Panc1 (cell line): ENCODE data around the gene PTGDS. TPM values are rescaled to one million over a fixed set of nuclear protein-coding genes. Genes with fewer than 3 reads are reported as not detected.

Experiments used
- ATAC-seq: fragments of 200-7000 bp; cut with Tn5 transposase; 2 replicates; pipeline ENCODE4 v1.9.1; 2020; ENCODE audit warnings: mild to moderate bottlenecking, moderate library complexity
- BruUV-seq: library from RNA; stranded (reverse); fragments of 400-500 nt; replicated peaks from 2 replicates; lab custom pipeline; 2021; lab: Mats Ljungman, UMichigan
- CTCF ChIA-PET: fragments of 300-600 bp; sonication (Branson Sonifier 250); formaldehyde crosslinking; loops from one replicate; lab custom pipeline; 2022; ENCODE audit warnings: antibody characterized with exemption; lab: Charles Lee
- POLR2A ChIA-PET: fragments of 300-600 bp; sonication (Branson Sonifier 250); formaldehyde crosslinking; loops from one replicate; lab custom pipeline; 2022; ENCODE audit warnings: antibody characterized with exemption; lab: Charles Lee
- DNase-seq: peaks from one replicate; pipeline ENCODE4 v3.0.0-alpha.2; 2010; ENCODE audit warnings: low read depth, low spot score
- H3K27ac ChIP-seq: 2 replicates; pipeline ENCODE4 v1.5.1; 2011; ENCODE audit warnings: mild to moderate bottlenecking, low read length, inconsistent platforms
- H3K27me3 ChIP-seq: fragments of 200-500 bp; sonication (Bioruptor generic); 2 replicates; pipeline ENCODE4 v1.6.0; 2014; ENCODE audit warnings: low read length, inconsistent platforms; ENCODE audit not compliant: control insufficient read depth, insufficient read depth
- H3K36me3 ChIP-seq: fragments of 200-500 bp; sonication (Bioruptor generic); 2 replicates; pipeline ENCODE4 v1.5.1; 2014; ENCODE audit warnings: inconsistent platforms, mild to moderate bottlenecking, low read length, moderate library complexity; ENCODE audit not compliant: control insufficient read depth, insufficient read depth
- H3K4me1 ChIP-seq: 2 replicates; pipeline ENCODE4 v1.5.1; 2011; ENCODE audit warnings: inconsistent platforms, mild to moderate bottlenecking, low read length, moderate library complexity; ENCODE audit not compliant: control insufficient read depth, insufficient read depth
- H3K4me3 ChIP-seq, 2 experiments: 2 replicates each; pipeline ENCODE4 v1.5.1; 2011 to 2012; ENCODE audit warnings: low read depth in 2 of 2, low read length in 2 of 2, mild to moderate bottlenecking in 2 of 2, inconsistent platforms in 1 of 2, moderate library complexity in 1 of 2
- H3K9me3 ChIP-seq: fragments of 200-500 bp; sonication (Bioruptor generic); 2 replicates; pipeline ENCODE4 v1.5.1; 2014; ENCODE audit warnings: low read depth, mild to moderate bottlenecking, inconsistent platforms, low read length, moderate library complexity; ENCODE audit not compliant: control insufficient read depth, insufficient read depth
- CTCF ChIP-seq: fragments of 450-650 bp; IDR thresholded peaks from 2 replicates; pipeline ENCODE4 v1.5.1; 2017; ENCODE audit warnings: mild to moderate bottlenecking
- POLR2AphosphoS5 ChIP-seq: IDR thresholded peaks from 2 replicates; pipeline ENCODE4 v1.6.1; 2012; ENCODE audit warnings: mild to moderate bottlenecking, low read depth, low read length, moderate library complexity
- SIN3A ChIP-seq: IDR thresholded peaks from 2 replicates; pipeline ENCODE4 v1.6.1; 2012; ENCODE audit warnings: low read depth, mild to moderate bottlenecking, low read length, moderate library complexity, borderline replicate concordance; ENCODE audit not compliant: insufficient read depth
- TCF7L2 ChIP-seq: IDR thresholded peaks from 2 replicates; pipeline ENCODE4 v1.6.1; 2011; ENCODE audit warnings: mild to moderate bottlenecking, low read depth, low read length, inconsistent platforms
- in situ Hi-C: cut with HindIII; loops from 2 replicates; pipeline ENCODE4 v1.10.0; 2016; ENCODE audit warnings: low sequenced_read_pairs, low pct_unique_long_range_greater_than_20kb
- intact Hi-C: fragments of 100-400 bp; cut with micrococcal nuclease; formaldehyde crosslinking; loops from one replicate; pipeline ENCODE4 v1.10.0; 2022; ENCODE audit not compliant: unreplicated experiment
- total RNA-seq: library from RNA; stranded (reverse); gene quantifications from one replicate; pipeline ENCODE4 v1.2.1, GENCODE V29; 2021; ENCODE audit not compliant: unreplicated experiment
- TF ChIP-seq, protein P1 (sequence below), 2 experiments: IDR thresholded peaks; 2 replicates each; pipeline ENCODE4 v1.6.1; 2011 to 2012; ENCODE audit warnings: low read depth in 2 of 2, control low read depth in 1 of 2, low read length in 1 of 2, mild to moderate bottlenecking in 1 of 2, moderate library complexity in 1 of 2; ENCODE audit not compliant: insufficient read depth in 1 of 2

The PTGDS gene
- total RNA-seq, 1 experiment from 2014 or later: 13.7 TPM

DNA sequence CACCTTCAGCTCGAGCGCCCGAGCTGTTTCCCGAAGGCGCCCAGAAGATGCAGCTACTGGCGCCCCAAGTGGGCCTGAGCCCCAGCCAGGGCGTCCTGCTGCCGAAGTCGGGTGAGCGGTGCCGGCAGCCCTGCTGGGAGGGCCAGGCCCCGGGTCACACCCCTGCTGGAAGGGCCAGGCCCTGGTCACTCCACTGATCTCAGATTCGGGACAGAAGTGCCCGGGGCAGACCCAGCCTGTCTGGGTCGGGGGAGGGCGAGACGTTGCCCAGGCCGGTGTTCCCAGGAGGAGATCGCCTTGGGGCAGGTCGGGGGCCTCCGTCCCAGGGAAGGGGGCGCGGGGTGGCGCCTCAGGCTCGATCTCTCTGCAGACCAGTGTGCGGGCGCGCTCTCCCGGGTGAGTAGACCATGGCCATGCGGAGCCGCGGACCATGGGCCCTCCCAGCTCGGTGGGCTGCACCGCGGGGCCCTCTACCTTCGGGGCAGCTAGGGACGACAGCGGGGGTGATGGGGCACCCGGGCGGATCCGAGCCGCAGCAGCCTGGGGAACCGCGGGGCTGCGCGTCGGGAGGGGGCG, 7.8 kb downstream of the PTGDS start:
- ChIA-PET POLR2A (no interaction called here), CTCF (interaction anchor here (0.6 kb wide), 1 partner anchor 51 kb away, joined by 5 read pairs; no protein-coding TSS in a partner anchor)
- in situ Hi-C loops: no loop called here
- no peak overlapping the region for H3K4me3 ChIP-seq
- DNase-seq (no peak), ATAC-seq (no peak)
- no peaks in the 10 kb centered on the region for H3K27me3 ChIP-seq
- no TSS peak for BruUV-seq
- H3K36me3 ChIP-seq: no peaks in the 10 kb centered on the region
- no peaks in the 10 kb centered on the region for H3K9me3 ChIP-seq
- no peak overlapping the region for H3K27ac ChIP-seq
- intact Hi-C loops: no loop called here
- H3K4me1 ChIP-seq: no peaks in the 10 kb centered on the region
- no peak for TF ChIP-seq CTCF
- no peak for TF ChIP-seq TCF7L2
- TF ChIP-seq SIN3A: no peak
- TF ChIP-seq, protein P1, sequence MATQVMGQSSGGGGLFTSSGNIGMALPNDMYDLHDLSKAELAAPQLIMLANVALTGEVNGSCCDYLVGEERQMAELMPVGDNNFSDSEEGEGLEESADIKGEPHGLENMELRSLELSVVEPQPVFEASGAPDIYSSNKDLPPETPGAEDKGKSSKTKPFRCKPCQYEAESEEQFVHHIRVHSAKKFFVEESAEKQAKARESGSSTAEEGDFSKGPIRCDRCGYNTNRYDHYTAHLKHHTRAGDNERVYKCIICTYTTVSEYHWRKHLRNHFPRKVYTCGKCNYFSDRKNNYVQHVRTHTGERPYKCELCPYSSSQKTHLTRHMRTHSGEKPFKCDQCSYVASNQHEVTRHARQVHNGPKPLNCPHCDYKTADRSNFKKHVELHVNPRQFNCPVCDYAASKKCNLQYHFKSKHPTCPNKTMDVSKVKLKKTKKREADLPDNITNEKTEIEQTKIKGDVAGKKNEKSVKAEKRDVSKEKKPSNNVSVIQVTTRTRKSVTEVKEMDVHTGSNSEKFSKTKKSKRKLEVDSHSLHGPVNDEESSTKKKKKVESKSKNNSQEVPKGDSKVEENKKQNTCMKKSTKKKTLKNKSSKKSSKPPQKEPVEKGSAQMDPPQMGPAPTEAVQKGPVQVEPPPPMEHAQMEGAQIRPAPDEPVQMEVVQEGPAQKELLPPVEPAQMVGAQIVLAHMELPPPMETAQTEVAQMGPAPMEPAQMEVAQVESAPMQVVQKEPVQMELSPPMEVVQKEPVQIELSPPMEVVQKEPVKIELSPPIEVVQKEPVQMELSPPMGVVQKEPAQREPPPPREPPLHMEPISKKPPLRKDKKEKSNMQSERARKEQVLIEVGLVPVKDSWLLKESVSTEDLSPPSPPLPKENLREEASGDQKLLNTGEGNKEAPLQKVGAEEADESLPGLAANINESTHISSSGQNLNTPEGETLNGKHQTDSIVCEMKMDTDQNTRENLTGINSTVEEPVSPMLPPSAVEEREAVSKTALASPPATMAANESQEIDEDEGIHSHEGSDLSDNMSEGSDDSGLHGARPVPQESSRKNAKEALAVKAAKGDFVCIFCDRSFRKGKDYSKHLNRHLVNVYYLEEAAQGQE (IDR thresholded peaks at IDR 0.05; ENCODE audit: insufficient read depth in 1 of 2, low read depth in 2 of 2, low read length in 1 of 2): no peak
- TF ChIP-seq POLR2AphosphoS5: no peak

DNA sequence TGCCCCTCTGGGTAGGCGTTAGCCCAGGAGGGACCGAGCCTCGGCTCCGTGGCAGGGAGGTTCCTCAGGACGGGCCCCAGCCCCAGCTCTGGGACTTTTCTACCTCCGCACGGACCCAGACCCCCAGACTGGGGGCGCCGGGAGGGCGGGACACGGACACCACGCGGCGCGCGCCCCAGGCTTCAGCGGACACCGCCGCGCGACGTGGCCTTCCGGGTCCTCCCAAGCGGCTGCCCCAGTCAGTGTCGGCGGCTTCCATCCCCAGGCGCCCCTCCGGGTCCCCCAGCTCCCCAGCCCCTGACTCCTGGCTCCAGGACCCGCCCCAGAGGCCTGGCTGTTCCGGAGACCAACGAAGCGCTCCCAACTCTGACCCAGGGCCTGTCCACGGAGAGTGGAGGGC, 8.5 kb downstream of the PTGDS start:
- TF ChIP-seq SIN3A (no peak), POLR2AphosphoS5 (no peak), CTCF (no peak), TCF7L2 (no peak)
- TF ChIP-seq, protein P1 (IDR thresholded peaks at IDR 0.05; ENCODE audit: insufficient read depth in 1 of 2, low read depth in 2 of 2, low read length in 1 of 2): no peak
- Histone ChIP-seq H3K27ac (no peak overlapping the region), H3K36me3 (no peaks in the 10 kb centered on the region), H3K9me3 (no peaks in the 10 kb centered on the region), H3K4me1 (no peaks in the 10 kb centered on the region), H3K4me3 (no peak overlapping the region), H3K27me3 (no peaks in the 10 kb centered on the region)
- ChIA-PET POLR2A (no interaction called here), CTCF (no interaction called here)
- BruUV-seq: no TSS peak
- ATAC-seq (no peak), DNase-seq (no peak)
- in situ Hi-C loops (no loop called here), intact Hi-C loops (no loop called here)
